Renal cortex interstitium (tissue), 11 donors: Measurements from ENCODE around the gene NOM1. TPM values are rescaled to one million over a fixed set of nuclear protein-coding genes. Genes with fewer than 3 reads are reported as not detected.

ENCODE experiments used
- DNase-seq, 11 donors: peaks; one replicate each; pipeline ENCODE4 v3.0.0-alpha.2; 2013; ENCODE audit warnings: low read depth in 9 of 11, low spot score in 4 of 11; ENCODE audit errors: extremely low read depth in 1 of 11
- polyA plus RNA-seq, 3 donors: library from polyadenylated mRNA; unstranded; fragments of 120-200 nt; gene quantifications; one replicate each; pipeline ENCODE4 v1.2.1, GENCODE V29; 2013; ENCODE audit not compliant: insufficient read length in 3 of 3

NOM1 gene
- polyA plus RNA-seq, 3 donors: 19.4 to 34.9 (median 22.2) TPM

GRCh38 chr7:157009778-157010587 lies 60.5 kb downstream of the NOM1 start:
- no peak for DNase-seq

DNA sequence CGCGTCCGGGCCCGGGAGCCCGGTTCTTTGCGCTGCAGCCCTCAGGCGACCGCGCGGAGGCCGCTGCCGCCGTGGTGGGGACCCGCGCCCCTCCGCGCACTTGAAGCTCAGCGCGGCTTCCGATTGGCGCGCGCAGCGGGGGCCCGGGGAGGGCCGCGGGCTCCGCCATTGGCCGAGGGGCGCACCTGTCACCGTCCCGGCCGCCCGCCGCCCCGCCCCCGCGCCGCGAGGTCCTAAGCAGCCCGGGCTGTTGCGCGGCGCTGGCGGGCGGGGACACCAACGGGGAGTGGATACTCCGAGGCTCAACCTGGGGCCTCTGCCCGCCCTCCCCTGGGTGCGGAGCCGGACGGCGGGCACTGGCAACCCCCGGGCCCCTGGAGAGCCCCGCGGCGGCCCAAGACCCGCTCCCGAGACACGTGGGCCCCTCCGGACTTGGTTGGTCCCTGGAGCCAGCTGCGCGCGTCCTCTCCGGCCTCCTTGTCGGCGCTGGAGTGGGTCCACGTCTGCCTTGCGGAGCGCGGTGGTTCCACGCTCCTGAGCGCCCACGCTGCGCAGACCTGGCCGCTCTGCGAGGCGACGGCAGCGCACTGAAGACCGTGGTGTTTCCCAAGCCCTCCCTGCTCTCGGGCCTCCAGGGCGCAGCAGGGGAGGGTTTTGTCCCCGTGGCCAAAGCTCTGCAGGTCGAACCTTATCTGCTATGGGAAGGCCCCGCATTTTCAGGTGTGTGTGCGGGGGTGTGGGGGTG lies 61.2 kb downstream of the NOM1 start, which contains the start of gene MNX1:
TSS of gene MNX1 (minus strand) at position 76 of the 745 bp plus-strand sequence. CDS start 313 bp downstream, outside the sequence.
- peak in 8 of 11 donors; percentile 29 to 59 (median 52) for DNase-seq

DNA sequence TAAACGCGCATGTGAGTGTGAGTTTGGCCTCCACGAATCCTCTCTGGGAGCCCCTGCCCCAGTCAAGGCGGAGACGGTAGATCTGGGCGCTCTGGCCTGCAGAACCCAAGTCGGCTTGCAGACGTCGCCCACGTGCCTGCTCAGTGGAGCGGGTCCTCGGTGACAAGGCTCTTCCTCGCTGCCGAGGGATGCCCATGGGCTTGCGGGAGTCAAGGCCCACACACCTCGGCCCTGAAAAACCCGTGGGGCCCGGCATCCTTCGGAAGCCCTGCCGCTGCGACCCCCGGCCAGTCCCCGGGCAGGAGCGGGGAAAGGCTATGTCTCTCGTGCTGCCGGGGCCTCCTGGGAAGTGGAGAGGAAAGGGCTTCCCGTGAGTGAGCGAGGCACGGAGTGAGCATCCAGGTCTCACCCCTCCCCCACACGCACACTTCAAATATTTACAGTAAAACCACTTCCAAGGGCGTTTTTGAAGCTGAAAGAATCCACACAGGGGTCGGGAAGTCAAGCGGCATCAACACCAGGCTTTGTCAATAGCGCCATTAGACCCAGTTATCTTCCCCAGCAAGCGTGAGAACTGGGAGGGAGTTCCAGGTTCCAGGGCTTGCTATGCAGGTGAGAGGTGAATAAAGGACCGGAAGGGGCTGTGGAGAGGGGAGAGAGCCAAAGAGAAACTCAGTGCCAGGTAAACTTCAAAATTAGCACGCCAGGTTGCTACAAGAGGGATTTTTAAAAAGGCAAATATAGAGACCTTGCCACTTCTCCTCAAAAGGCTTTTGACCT lies 62.0 kb downstream of the NOM1 start:
- DNase-seq: no peak

DNA sequence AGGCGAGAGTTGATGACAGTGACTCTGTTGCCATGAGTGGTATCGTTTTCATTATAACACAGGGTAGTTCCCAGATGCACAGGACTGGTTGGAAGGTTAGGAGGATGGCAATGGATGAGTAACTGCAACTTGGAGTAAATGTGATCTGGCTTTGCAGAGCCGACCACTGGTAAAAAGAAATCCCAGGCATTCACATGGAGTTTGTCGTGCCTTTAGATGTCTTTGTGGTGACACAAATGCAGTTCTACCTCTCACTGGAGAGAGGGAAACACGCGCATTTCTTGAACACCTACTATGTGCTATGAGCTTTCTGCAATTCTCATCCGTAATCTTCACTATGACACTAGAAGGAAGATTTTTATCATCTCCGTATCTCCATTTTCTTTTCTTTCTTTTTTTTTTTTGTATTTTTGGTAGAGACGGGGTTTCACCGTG lies 62.6 kb downstream of the NOM1 start:
- DNase-seq: no peak

DNA sequence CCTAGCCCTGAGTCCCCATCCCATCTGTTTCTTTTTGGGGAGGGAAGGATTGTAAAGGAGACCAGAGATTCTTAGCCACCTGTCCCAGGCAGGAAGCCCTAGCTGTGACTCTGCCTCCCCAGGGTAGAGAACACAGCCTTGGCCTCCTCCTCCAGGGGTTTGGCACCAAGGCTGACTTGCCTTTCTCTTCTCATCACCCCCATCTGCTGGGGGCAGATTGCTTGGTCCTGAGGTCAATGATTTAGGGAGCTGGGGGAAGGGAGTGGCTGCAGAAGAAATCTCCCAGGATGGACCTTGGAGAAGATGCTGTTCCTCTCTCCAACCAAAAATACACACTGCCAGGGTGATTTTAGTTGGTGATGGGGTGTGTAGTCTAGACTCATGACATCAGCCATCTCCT lies 63.6 kb downstream of the NOM1 start:
- DNase-seq: no peak

DNA sequence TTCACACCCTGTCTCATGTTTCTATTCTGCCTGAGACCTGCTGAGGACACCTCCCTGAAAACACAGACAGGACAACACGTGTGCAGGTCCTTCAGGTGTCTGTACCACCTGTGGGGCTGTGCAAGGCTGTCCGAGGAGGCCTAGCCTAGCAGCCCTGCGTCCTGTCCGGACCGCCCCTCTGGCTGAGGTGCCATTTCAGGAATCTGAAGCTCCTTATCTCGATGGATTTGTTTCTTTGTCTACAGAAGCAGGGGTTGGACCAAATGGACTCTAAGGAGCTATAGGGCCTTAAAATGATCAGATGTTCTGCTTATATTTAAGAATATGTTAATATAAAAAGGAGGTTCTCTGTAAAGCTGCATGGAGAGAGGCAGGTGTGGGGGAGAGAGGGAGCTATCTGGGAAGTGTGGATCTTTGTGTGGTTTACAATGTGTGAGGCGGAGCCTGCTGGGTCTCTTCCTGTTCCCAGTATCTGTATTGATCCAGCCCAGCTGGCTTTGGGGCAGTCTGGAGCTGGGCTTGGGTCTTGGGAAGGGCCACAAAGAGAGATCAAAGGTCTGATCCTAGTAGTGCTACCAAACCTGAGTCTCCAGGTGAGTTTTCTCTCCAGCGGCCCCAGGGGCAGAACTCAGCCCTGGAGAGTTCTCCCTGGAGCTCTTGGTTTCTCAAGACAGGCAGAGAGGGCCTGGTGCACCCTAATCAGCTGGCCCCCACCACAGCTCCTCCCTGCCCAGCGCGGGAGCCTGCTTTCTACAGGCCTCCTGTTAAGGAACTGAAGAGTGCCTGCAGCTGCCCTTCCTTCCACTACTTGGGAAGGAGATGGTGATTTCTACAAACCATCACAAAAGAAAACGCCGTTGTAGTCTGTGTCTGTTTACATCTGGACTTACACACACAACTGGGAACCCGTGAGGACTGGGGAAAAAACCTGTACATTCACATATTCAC lies 64.4 kb downstream of the NOM1 start:
- no peak for DNase-seq

DNA sequence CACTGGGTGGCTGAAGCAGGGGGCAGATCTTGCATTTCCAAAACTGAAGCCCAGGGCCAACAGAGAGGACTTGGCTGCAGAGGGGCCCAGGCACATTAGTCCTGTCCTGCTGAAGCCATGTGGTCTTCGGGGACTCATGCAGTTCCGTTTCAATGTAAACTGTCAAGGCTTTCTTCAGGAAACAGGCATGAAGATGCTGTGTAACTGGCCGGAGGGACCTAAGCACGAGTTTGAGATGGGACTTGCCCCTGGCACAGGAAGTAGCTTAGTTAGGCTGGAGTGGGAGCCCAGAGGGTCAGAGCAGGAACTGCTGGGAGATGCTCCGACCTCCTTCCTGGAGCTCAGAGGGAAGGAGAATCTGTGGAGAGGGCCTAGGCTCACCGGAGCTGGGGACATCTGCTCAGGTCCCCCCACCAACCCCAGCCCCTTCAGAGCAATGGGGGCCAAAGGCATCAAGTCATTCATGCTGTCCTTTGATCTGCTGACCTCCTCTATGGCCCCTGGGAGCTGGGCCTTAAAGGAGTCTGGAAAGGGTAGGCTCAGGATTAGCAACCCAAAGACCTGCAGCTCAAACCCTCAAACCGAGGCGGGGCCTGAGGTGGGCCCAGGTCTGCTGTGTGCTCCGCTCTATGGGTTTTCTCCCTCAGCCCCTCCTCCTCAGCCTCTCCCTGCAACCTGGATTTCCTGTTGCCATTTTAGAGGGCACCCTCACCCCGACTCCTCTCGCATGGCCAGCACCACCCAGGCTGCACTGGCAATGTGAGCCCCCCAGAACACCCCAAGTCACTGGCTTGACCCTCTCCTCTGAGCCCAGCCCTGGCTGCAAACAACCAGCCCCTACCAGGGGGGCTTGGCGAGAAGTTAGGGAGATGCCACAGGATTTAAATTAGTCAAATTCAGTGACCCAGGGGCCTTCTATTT lies 65.4 kb downstream of the NOM1 start:
- no peak for DNase-seq

- no peak for DNase-seq
These were observed 66.5 kb downstream of the NOM1 start for GRCh38 chr7:157016024-157016351.

DNA sequence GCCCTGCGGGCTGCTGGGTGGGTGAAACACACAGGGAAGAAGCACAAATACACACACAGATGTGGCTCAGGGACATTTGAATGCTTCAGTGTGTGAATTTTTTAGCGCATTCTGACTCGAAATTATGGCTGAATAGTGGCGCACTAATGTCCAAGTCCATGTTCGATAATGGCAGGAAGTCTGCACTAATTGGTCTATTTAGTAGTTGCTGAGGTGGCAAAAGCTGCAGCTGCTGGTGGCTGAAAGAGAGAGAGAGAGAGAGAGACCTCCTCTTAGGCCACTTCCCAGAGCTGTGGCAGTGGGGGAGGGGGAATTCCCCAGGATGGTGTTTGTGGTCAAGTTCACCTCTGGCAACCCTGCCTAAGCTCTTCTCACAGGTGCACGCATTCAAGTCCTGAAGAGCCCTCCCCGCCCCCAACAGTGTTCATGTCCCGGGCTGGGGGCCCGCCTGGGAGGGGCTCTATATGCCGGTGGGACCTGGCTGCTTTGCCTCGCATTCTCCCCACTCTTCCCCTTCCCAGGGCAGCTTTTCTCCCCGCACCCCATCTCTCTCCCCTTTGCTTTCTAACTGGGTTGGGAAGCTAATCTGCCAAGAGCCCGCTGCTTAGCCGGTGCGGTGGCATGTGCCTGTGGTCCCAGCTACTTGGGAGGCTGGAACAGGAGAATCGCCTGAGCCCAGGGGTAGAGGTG lies 67.0 kb downstream of the NOM1 start:
- DNase-seq: no peak

DNA sequence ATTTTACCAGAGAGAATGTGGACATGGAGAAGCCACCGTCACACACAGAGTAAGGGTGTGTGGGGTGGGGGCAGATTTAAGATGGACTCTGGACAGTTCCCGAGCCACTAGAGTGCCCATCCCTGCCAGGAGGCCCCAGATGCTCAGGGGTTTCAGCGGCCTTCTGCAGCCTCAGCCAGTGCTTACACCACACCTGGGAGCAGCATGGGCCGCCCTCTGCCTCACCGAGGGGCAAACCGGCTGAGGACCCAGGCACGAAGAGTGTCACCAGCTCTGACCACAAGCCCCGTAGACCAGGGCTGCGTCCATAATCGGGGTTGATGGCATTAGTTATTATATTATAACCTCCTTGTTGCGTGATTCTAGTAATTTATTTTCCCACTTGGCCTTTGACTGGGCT lies 67.6 kb downstream of the NOM1 start:
- no peak for DNase-seq

GRCh38 chr7:157017603-157018327 lies 68.3 kb downstream of the NOM1 start:
- no peak for DNase-seq

DNA sequence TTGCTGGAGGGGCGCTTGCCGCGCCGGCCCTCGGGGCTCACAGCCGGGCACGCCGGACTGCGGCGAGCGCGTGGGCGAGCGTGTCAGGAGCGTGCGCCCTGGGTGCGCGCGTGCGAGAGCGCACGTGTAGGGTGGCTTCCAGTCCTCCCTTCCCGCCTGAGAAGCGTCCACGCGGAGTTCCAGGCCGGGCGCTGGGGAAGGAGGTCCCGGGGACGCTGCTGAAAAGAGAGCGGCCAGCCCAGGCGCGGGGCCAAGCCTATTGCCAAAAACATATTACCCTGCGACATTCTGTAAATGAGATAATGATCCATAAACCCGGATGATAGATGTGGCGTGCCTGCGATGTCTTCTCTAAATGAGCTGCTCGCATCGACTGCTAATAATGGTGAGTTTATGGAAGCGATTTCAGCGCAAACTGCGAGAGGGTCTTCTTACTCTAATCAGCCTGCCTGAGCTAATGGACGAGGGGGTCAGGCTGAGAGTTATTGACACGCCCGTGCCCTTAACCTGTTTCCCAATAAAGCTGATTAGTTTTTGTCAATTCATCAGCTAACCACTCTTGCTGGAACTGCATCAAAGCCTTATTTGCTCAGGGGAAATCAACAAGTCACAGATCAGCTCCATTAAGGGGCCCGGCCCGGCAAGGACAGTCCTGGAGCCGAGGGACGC lies 69.0 kb downstream of the NOM1 start:
- no peak for DNase-seq

DNA sequence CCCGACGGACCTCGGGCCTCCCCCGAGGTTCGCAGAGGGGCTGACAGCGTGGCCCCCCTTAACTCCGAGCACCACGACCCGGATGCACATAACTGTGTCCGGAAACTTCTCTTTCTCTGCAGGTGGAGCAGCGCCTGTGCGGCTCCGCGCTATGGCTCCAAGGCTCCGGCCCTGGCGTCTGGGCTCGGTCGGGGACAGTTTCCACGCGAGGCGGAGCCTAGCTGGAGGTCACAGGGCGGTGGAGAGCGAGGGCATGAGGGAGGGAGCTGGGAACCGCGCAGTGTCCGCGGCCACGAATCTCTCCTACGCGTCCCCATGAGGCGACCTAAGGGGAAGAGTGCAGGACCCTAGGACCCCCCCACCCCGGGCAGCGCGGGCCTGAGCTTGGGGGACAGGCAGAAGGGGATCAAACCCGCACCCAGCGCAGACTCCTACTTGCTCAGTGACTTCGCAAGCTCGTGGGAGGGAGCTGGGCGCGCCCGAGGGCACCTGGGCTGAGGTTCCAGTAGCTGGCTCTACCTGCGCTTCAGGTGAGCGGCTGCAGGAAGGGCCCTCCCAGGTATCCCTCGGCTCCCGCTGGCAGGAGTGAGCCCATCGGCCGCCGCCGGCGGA lies 69.6 kb downstream of the NOM1 start:
- no peak for DNase-seq

DNA sequence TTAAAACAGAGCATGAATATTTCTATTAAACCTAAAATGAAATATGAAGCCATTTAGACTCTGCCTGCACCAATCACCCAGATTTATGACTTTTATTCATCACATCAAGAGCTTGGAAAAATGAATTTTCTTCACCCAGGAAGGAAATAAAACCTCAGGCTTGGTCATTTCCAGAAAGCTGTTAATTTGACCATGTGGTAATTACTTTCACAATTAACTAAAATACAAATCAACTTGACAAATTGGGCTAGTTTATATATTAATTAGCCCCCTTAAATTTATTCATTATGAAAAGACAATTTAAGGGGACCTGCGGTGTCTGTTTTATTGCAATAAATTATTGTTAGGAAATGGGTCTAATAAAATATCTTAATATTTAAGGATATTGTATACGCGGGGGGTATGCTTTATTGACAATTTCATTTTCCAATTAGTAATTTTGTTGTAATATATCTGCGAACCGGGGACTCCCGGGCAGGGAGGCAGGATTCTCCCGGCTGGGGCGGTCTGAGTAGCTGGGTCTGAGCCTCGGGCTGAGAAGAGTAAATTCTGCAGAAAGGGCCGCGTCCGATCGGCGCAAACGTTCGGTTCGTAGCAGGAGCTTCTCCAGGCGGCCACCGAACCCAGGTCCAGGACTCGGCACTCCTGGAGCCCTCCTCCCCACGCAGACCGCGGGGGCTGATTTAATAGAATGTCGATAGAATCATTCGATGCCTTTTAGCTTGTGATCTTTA lies 70.4 kb downstream of the NOM1 start:
- no peak for DNase-seq

GRCh38 chr7:157020514-157021070 lies 71.1 kb downstream of the NOM1 start:
- DNase-seq: no peak
